NB4 (cell line): Measurements from ENCODE around the gene HDAC7.

ENCODE experiments used
- TF ChIP-seq, protein P1 (sequence below): IDR thresholded peaks from one replicate; pipeline ENCODE4 v1.5.1; 2012; ENCODE audit warnings: low read depth, low read length
- TF ChIP-seq, protein P2 (sequence below): IDR thresholded peaks from 2 replicates; pipeline ENCODE4 v1.6.1; 2011; ENCODE audit warnings: low read depth, low read length

DNA sequence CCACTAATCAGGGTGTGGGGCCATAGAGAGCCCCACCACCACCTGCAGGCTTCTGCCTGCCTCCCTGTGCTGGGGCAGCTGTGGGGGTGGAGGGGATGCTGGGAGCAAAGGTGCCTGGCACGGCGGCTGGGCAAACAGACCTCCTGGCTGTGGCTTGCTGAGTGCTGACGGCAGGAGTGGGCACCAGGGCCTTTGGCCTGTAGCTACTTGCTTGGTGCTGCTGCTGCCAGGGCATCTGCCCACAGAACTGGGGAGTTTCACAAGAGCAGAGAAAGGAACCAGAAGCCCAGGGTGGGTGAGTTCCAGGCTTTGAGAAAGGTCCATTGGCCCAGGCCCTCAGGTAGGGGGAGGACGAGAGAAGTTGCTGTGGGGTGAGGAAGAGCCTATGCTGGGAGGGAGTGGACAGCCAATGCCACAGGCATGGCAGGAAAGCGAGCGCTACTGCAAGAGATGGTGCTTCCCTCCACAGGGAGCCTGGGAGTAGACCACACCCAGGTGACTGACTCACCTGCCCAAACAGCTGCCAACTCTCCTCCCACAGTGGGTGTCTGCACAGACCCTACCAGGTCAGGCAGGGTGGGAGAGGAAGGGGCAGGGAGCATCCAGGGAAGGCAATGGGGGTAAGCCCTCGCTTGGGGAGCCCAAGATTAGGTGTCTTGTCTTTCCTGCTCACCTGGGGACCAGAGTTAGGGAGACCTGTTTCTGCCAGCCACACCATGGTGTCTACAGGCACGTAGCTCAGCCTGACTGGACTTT lies 39.0 kb upstream of the HDAC7 start:
- TF ChIP-seq, protein P1, sequence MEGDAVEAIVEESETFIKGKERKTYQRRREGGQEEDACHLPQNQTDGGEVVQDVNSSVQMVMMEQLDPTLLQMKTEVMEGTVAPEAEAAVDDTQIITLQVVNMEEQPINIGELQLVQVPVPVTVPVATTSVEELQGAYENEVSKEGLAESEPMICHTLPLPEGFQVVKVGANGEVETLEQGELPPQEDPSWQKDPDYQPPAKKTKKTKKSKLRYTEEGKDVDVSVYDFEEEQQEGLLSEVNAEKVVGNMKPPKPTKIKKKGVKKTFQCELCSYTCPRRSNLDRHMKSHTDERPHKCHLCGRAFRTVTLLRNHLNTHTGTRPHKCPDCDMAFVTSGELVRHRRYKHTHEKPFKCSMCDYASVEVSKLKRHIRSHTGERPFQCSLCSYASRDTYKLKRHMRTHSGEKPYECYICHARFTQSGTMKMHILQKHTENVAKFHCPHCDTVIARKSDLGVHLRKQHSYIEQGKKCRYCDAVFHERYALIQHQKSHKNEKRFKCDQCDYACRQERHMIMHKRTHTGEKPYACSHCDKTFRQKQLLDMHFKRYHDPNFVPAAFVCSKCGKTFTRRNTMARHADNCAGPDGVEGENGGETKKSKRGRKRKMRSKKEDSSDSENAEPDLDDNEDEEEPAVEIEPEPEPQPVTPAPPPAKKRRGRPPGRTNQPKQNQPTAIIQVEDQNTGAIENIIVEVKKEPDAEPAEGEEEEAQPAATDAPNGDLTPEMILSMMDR, result no peak
- TF ChIP-seq, protein P2, sequence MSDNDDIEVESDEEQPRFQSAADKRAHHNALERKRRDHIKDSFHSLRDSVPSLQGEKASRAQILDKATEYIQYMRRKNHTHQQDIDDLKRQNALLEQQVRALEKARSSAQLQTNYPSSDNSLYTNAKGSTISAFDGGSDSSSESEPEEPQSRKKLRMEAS, result no peak
